ENCODE data around the gene LAMA3.

The LAMA3 gene

GRCh38 chr18:23779696-23780303 lies 90.5 kb downstream of the LAMA3 start:
- no peak for DNase-seq (ENCODE audit: low read depth)

- no peak for DNase-seq (ENCODE audit: low read depth)
Measured at GRCh38 chr18:23784832-23785245, 95.6 kb downstream of the LAMA3 start.

DNA sequence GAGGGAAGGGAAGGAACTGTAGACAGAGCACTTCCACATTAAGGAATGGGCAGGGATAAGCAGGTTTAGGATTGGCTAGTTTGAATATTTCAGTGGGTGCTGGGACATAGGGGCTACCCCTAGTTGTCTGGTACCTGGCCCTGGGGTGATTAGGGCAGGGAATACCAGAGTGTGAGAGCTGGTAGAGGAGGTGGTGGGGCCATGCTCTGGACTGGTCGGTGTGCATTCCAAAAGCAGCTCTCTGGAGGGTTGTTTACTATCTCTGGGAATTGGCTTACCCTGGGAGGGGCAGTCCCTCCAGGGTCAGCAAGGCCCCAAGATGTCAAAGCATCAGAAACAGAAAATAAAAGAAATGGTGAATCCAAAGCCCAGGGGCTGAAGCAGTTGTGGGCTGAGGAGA lies 103.8 kb downstream of the LAMA3 start:
- DNase-seq (ENCODE audit: low read depth): no peak

DNA sequence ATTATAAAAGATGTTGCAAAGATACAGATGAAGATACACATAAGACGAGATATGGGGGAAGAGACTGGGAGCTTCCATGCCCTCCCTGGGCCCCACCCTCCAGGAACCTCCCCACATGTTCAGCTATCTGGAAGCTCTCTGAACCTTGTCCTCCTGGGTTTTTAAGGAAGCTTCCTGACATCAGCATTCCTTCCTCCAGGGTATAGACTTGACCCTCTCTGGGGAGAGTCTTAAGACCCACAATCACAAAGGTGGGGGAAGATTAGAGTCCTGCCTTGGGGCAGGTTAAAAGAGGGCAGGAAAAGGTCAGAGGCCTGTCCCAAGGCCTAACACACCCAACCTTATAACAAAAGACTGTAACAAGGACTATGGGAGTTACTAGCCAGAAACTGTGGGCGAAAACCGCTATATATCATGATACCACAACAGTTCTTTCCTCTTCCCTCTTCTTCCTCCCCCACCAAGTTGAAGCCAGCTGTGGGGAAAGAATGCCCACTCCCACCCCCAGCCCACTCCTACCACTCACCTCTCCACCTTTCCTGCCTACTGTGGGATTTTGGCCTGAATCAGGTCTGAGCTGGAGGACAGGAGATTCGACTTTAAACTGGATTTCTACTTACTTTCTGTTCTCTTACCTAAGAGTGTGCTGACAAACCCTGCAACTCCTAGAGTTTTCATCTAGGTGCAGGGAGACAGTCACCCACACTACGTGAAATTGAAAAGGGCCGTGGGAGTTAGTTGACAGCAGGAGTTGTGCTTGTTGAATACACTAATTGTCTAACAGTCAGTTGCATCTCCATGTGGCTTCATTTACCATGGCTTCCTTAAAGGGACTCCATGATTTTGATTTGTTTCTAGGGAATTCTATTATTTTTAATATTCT lies 105.0 kb downstream of the LAMA3 start:
- DNase-seq (ENCODE audit: low read depth): no peak

DNA sequence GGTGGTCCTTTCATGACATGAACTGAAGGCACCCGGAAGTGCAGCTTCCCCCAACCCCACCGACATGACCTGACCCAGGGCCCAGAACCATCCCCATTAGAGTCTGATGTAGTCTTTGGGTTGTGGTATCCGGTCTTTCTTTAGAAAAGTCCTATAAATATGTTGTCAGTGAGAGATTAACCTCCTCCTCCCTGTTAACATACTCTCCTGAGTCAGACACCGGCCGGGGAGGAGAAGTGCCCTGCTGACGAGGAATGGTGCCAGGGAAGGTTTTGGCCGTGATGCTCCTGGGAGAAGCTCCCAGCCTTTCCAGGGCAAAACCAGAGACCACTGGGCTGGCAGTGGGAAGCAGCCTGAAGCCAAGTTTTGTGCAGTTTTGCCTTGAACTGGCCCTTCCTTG lies 109.0 kb downstream of the LAMA3 start:
- no peak for DNase-seq (ENCODE audit: low read depth)

DNA sequence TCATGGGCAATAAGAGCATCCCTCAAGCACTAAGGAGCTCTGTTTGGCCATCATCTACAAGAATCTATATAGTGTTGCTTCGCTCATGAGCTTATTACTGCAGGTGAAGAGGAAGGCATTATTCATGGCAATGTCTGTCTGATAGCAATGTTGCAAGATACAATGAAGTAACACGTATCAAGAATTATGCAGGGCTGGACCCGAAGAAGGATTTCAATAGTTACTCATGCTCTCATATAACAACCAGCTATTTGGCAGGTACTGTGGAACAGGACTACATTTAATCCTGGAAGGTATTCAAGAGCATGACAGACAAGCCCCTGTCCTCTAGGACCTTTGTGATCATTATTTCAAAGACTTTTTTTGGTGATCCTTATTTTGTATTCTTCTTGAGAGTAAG lies 109.6 kb downstream of the LAMA3 start:
- DNase-seq (ENCODE audit: low read depth): no peak

GRCh38 chr18:23799540-23799939 lies 110.3 kb downstream of the LAMA3 start:
- no peak for DNase-seq (ENCODE audit: low read depth)

DNA sequence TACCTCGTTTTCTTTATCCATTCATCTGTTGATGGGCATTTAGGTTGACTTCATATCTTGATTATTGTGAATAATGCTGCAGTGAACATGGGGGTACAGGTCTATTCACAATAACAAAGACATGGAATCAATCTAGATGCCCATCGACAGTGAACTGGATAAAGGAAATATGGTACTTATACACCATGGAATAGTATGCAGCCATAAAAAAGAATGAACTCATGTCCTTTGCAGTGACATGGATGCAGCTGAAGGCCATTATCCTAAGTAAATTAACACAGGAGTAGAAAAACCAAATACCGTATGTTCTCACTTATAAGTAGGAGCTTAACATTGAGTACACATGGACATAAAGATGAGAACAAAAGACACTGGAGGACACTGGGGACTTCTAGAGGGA lies 111.6 kb downstream of the LAMA3 start:
- DNase-seq (ENCODE audit: low read depth): no peak

DNA sequence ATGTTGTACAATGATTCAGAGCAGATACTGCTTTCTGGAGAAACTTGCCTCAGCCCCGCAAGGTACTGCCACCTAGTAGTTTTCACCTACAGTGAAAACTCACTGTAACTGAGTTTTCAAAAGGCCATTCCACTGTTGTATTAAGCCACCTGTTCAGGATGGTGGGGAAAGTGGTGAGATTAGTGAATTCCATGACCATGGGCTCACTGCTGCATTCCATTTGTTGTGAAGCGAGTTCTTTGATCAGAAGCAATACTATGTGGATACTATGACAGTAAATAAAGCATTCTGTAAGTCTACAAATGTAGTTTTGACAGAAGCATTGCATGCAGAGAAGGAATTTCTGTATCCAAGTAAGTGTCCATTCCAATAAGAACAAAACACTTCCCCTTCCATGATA lies 113.6 kb downstream of the LAMA3 start:
- no peak for DNase-seq (ENCODE audit: low read depth)

DNA sequence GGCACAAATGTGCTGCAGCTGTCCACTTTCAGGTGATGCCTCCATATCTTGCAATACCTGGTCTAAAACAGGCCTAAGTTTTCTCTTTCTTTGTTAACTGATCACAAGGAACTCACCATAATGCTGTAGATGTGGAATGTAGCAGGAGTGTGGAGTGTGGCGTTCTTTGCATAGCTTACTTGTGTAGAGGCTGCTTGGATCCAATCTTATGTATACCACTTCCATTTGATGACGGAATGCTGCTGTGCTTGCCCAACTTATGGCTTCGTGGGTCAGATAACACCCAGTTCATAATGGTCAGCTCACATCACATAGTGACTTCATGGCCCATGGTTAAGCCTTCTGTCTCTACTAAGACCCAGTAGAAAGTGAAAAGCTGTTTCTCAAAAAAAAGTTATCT lies 114.5 kb downstream of the LAMA3 start:
- DNase-seq (ENCODE audit: low read depth): no peak

DNA sequence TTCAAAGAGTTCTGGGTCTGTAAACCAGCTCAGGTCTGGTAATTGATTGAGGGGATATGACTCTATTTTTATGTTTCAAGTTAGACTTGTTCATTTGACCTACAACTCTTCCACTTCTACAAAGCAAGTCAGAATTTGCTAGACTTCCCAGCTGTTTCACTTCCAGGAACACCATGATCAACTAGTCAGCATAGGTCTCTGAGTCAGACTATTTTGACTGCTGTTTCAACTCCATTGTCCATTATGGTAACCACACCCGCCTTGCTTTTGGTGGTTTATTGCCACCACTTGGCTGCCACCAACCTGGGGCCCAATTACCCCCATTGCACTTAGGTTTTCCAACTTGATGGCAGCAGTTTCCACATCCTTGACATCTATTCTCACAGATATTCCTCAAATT lies 116.6 kb downstream of the LAMA3 start:
- DNase-seq (ENCODE audit: low read depth): no peak

DNA sequence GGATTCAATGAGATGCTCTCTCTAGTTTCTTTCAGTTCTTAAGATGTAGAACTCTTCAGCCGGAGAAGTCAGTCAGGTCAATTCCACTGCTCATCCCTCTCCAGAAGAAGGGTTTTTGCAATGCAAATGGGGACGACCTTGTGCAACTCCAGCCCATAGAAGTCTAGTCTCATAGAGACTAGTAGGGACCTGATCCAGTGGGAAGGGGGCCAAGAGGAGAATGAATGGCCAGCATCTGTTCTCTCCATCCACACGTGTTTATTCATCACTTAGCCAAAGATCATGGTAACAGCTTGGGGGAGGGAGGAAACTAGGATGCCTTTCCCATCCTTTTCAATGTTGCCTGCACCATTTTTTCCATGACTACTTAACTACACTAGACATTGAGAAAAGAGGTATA lies 120.2 kb downstream of the LAMA3 start:
- DNase-seq (ENCODE audit: low read depth): no peak

GRCh38 chr18:23810396-23810795 lies 121.1 kb downstream of the LAMA3 start:
- no peak for DNase-seq (ENCODE audit: low read depth)

DNA sequence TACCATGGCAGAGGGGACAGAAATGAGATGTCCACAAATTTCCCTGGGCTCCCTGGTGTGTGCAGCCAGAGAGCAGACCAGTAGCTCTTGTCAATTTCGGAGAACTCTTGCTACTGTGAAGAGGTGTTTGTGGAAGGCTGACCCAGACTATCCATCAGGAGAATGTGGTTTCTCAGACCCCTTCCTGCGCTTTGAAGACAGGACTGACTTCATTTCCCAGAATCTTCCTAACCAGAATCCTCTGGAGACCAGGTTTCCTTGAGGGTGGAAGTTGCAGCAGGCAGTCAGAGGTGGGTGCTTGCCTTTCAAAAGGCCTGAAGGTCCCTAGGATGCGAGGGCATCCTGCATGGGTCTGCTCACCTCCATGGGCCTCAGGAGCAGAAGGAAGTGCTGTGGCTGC lies 121.9 kb downstream of the LAMA3 start:
- no peak for DNase-seq (ENCODE audit: low read depth)

DNA sequence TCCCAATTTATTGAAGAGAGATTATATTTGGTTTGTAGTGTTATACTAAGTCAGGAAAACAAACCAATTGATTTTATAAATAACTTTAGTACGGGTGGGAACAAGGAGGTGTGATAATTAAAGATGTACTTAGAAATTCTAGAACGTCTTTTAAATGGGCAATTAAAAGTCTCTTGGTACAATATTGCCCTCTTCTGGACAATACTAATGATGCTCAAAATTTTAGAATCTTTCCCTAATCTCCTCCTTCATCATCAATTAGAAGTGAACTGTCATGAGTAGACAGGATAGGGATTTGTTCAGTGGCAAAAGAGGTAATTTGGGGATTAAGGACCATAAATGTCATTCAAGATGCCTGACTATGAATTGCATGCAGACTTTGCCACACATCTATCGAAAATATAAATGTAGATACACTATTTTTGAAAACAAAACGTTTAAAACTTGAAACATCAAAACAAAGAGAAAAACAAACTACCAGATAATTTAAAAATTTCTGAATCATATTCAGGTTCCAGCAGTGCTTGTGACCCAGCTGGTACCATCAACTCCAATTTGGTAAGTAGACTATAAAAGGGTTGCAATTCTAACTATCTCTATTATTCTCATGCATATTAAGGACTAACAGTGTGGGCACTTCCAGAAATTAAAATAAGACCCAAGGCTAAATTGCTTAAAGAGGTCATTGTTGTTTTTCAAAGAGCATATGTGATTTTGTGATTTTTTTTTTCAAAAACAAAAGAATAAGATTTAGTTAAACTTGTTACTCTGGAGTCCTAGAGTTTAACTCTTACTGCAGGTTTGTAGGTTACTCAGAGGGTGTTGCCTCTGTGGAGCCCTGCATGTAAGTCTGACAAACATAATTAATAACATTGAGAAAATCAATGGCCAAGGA lies 123.5 kb downstream of the LAMA3 start:
- DNase-seq (ENCODE audit: low read depth): no peak

GRCh38 chr18:23814991-23815614 lies 125.8 kb downstream of the LAMA3 start:
- DNase-seq (ENCODE audit: low read depth): no peak

DNA sequence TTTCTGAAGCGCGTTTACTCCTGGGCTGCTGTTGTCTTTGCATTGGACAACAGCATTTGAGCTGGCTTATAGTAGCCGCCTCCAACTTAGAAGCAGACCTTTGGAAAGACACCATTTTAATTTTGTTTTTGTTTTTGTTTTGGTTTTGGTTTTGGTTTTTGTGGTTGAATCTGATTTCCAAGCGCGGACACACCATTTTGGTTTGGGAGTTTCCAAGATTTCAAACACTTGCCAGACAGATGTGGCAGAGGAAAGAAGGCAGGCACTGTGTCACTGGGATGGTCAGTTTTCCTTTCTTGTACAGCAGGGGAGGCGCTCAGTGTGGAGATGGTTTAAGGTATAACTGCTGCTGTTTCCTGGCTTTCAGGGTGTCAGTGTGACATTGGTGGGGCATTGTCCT lies 126.8 kb downstream of the LAMA3 start:
- DNase-seq (ENCODE audit: low read depth): no peak

GRCh38 chr18:23816740-23817139 lies 127.5 kb downstream of the LAMA3 start:
- DNase-seq (ENCODE audit: low read depth): no peak

- DNase-seq (ENCODE audit: low read depth): no peak
Measured at GRCh38 chr18:23819001-23819400, 129.7 kb downstream of the LAMA3 start.

DNA sequence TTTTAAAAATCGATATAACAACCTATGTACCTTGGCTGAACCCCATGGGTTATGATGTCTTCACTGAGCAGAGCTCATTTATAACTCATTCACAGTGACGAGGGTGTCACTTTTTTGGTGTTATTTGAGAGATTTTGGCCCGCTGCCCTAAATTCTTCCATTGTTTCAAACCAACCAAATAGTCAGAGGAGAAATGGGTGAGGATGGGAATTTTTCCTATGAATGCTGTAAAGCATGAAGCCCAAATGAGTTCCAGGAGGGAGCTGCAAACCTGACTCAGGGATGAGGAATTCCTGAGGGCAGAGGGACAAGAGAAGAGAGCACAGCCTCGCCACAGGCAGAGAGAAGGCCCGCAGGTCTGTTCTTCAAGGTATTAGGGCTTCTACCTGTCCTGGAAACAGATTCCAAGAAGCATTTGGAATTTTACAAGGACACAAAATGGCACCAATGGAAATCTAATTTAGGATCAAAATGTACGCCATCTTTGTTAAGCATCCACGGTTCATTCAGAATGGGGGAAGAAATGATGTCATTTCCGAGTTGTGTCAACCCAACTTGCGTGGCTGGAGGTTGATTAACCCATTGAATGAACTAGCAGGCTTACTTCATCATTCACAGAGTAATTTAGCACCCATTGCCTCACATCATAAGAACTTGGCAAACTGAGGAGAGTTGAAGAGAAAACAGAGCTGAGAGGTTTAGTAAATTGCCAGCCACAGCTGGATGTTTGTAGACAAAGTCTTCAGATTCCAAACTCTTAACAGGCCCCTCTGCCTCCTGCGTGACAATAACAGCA lies 133.5 kb downstream of the LAMA3 start:
- DNase-seq (ENCODE audit: low read depth): no peak

GRCh38 chr18:23824240-23824639 lies 135.0 kb downstream of the LAMA3 start:
- no peak for DNase-seq (ENCODE audit: low read depth)

Measured in stimulated activated CD8-positive, alpha-beta memory T cell treated with anti-CD3 and anti-CD28 coated beads, Interleukin-15, amount 100 ng/mL, for 24 hours (primary cell).